ENCODE results near the gene PTPRM.

- TF ChIP-seq POLR2A (IDR thresholded peaks at IDR 0.05; ENCODE audit: low read depth, low read length) (no peak), POLR2AphosphoS5 (IDR thresholded peaks at IDR 0.05; ENCODE audit: low read depth, low read length) (no peak), TAF1 (IDR thresholded peaks at IDR 0.05; ENCODE audit: borderline replicate concordance, low read depth, low read length) (no peak)
These were observed 8.3 kb upstream of the PTPRM start for GRCh38 chr18:7558769-7559168.

All from GM12892 (cell line).